Activated CD8-positive, alpha-beta memory T cell treated with anti-CD3 and anti-CD28 coated beads for 48 hours (primary cell): ENCODE results near the gene WWOX.

Source experiments
- DNase-seq, 3 experiments: peaks; one replicate each; pipeline ENCODE4 v3.0.0-alpha.2; 2020; ENCODE audit warnings: low read depth in 2 of 3, low spot score in 2 of 3

WWOX gene

GRCh38 chr16:78816499-78817195, 717.2 kb downstream of the WWOX start:
- DNase-seq = no peak

- no peak for DNase-seq
Measured at GRCh38 chr16:78817200-78817739, 717.8 kb downstream of the WWOX start.

GRCh38 chr16:78821335-78821734, 721.9 kb downstream of the WWOX start:
- DNase-seq = no peak

- no peak for DNase-seq
Measured at GRCh38 chr16:78822509-78822908, 723.1 kb downstream of the WWOX start.

GRCh38 chr16:78823027-78823426, 723.6 kb downstream of the WWOX start:
- DNase-seq = no peak

- DNase-seq = no peak
Measured at GRCh38 chr16:78829280-78829679, 729.8 kb downstream of the WWOX start.

GRCh38 chr16:78830599-78830998, 731.1 kb downstream of the WWOX start:
- DNase-seq = no peak

GRCh38 chr16:78832100-78832499, 732.6 kb downstream of the WWOX start:
- no peak for DNase-seq

GRCh38 chr16:78836802-78837491, 737.5 kb downstream of the WWOX start:
- no peak for DNase-seq

- no peak for DNase-seq
Measured at GRCh38 chr16:78837706-78838105, 738.3 kb downstream of the WWOX start.

- no peak for DNase-seq
Measured at GRCh38 chr16:78838276-78838675, 738.8 kb downstream of the WWOX start.

GRCh38 chr16:78842950-78843349, 743.5 kb downstream of the WWOX start:
- DNase-seq = no peak

GRCh38 chr16:78843978-78844377, 744.5 kb downstream of the WWOX start:
- no peak for DNase-seq

- no peak for DNase-seq
Measured at GRCh38 chr16:78844682-78845081, 745.2 kb downstream of the WWOX start.

- no peak for DNase-seq
Measured at GRCh38 chr16:78851266-78851665, 751.8 kb downstream of the WWOX start.

- DNase-seq = no peak
Measured at GRCh38 chr16:78852081-78852635, 752.7 kb downstream of the WWOX start.

- DNase-seq = no peak
Measured at GRCh38 chr16:78862022-78862421, 762.6 kb downstream of the WWOX start.

GRCh38 chr16:78866521-78866920, 767.1 kb downstream of the WWOX start:
- no peak for DNase-seq

GRCh38 chr16:78869492-78869891, 770.0 kb downstream of the WWOX start:
- no peak for DNase-seq

GRCh38 chr16:78871241-78871640, 771.8 kb downstream of the WWOX start:
- DNase-seq = no peak

- no peak for DNase-seq
Measured at GRCh38 chr16:78876671-78877070, 777.2 kb downstream of the WWOX start.

GRCh38 chr16:78877114-78877655, 777.7 kb downstream of the WWOX start:
- DNase-seq = no peak
